Epithelial cell of prostate (primary cell): ENCODE results near the gene MTERF1.
"Not testable (repeated sequence)": the region's sequence is repeated elsewhere in the genome, so short reads cannot be mapped to it uniquely, and the experiment has no call there.

Experiments used
- DNase-seq: peaks from one replicate; pipeline ENCODE4 v3.0.0-alpha.2; 2011; ENCODE audit warnings: low read depth, low spot score
- H3K27ac ChIP-seq: fragments of 450-650 bp; 2 replicates; pipeline ENCODE4 v1.5.1; 2017; ENCODE audit warnings: mild to moderate bottlenecking

The MTERF1 gene

GRCh38 chr7:91887336-91888213 is 7.1 kb upstream of the MTERF1 start:
- H3K27ac ChIP-seq, DNase-seq: not testable (repeated sequence)

GRCh38 chr7:91883676-91884362 is 3.3 kb upstream of the MTERF1 start:
- DNase-seq: no peak
- no peak overlapping the region for H3K27ac ChIP-seq

GRCh38 chr7:91880016-91880412 is 488 bp downstream of the MTERF1 start:
- peak overlapping the region; percentile 50 for H3K27ac ChIP-seq
- DNase-seq: no peak

- DNase-seq: no peak
Measured at GRCh38 chr7:91876391-91877133, 3.9 kb downstream of the MTERF1 start.

GRCh38 chr7:91875851-91876250 is 4.7 kb downstream of the MTERF1 start:
- H3K27ac ChIP-seq: no peak overlapping the region
- DNase-seq: no peak

More at GRCh38 chr7:91876391-91877133, 3.9 kb downstream of the MTERF1 start:
- no peak overlapping the region for H3K27ac ChIP-seq

GRCh38 chr7:91872928-91873327 is 7.6 kb downstream of the MTERF1 start:
- no peak for DNase-seq
- no peak overlapping the region for H3K27ac ChIP-seq

GRCh38 chr7:91872069-91872468 is 8.4 kb downstream of the MTERF1 start:
- no peak for DNase-seq
- no peak overlapping the region for H3K27ac ChIP-seq

- DNase-seq: no peak
Measured at GRCh38 chr7:91869661-91870060, 10.8 kb downstream of the MTERF1 start.

GRCh38 chr7:91866599-91867148 is 13.8 kb downstream of the MTERF1 start:
- no peak for DNase-seq
- H3K27ac ChIP-seq: no peak overlapping the region

More at GRCh38 chr7:91869661-91870060, 10.8 kb downstream of the MTERF1 start:
- no peak overlapping the region for H3K27ac ChIP-seq

GRCh38 chr7:91865511-91865910 is 15.0 kb downstream of the MTERF1 start:
- no peak for DNase-seq

GRCh38 chr7:91864604-91865003 is 15.9 kb downstream of the MTERF1 start:
- not testable (repeated sequence) for H3K27ac ChIP-seq, DNase-seq

More at GRCh38 chr7:91865511-91865910, 15.0 kb downstream of the MTERF1 start:
- no peak overlapping the region for H3K27ac ChIP-seq

GRCh38 chr7:91864070-91864469 is 16.4 kb downstream of the MTERF1 start:
- DNase-seq: no peak
- no peak overlapping the region for H3K27ac ChIP-seq

GRCh38 chr7:91852263-91852741 is 28.2 kb downstream of the MTERF1 start:
- DNase-seq: peak; percentile 64
- no peak overlapping the region for H3K27ac ChIP-seq

- DNase-seq: peak; percentile 34
- peak overlapping the region; percentile 22 for H3K27ac ChIP-seq
Measured at GRCh38 chr7:91850455-91850854, 30.0 kb downstream of the MTERF1 start.

GRCh38 chr7:91847876-91848588 is 32.5 kb downstream of the MTERF1 start:
- H3K27ac ChIP-seq: no peak overlapping the region
- DNase-seq: no peak

- no peak for DNase-seq
- H3K27ac ChIP-seq: no peak overlapping the region
Measured at GRCh38 chr7:91847231-91847630, 33.3 kb downstream of the MTERF1 start.

- no peak for DNase-seq
- H3K27ac ChIP-seq: no peak overlapping the region
Measured at GRCh38 chr7:91846436-91846835, 34.1 kb downstream of the MTERF1 start.

GRCh38 chr7:91843831-91844230 is 36.7 kb downstream of the MTERF1 start:
- H3K27ac ChIP-seq: no peak overlapping the region
- DNase-seq: no peak

- no peak for DNase-seq
- H3K27ac ChIP-seq: no peak overlapping the region
Measured at GRCh38 chr7:91838439-91838838, 42.1 kb downstream of the MTERF1 start.
